Left ventricle myocardium inferior (tissue), 1 donor: ENCODE results near the gene PDF. TPM values are rescaled to one million over a fixed set of nuclear protein-coding genes. Genes with fewer than 3 reads are reported as not detected.
"Not testable (repeated sequence)": the region's sequence is repeated elsewhere in the genome, so short reads cannot be mapped to it uniquely, and the experiment has no call there.

Experiments used
- DNase-seq: peaks from one replicate; pipeline ENCODE4 v3.0.0-alpha.2; 2020
- H3K27ac ChIP-seq: fragments of 200-600 bp; replicated peaks from 2 replicates; pipeline ENCODE4 v1.8.0; 2021
- H3K27me3 ChIP-seq: fragments of 200-600 bp; 2 replicates; pipeline ENCODE4 v1.8.0; 2021; ENCODE audit warnings: low read depth
- H3K36me3 ChIP-seq: fragments of 200-600 bp; 2 replicates; pipeline ENCODE4 v1.8.0; 2021
- H3K4me1 ChIP-seq: fragments of 200-600 bp; 2 replicates; pipeline ENCODE4 v1.8.0; 2021
- H3K4me3 ChIP-seq: fragments of 200-600 bp; 2 replicates; pipeline ENCODE4 v1.8.0; 2021; ENCODE audit warnings: mild to moderate bottlenecking, moderate library complexity
- H3K9me3 ChIP-seq: fragments of 200-600 bp; replicated peaks from 2 replicates; pipeline ENCODE4 v1.8.0; 2021
- intact Hi-C: fragments of 100-400 bp; cut with micrococcal nuclease; formaldehyde crosslinking; loops from one replicate; pipeline ENCODE4 v1.11.0; 2022
- total RNA-seq: library from RNA; stranded (reverse); fragmentation: NEBNext Ultra II Directional; extraction: Animal tissue kit (Norgen Biotek cat#: 25700); gene quantifications from one replicate; pipeline ENCODE4 v1.2.1, GENCODE V29; 2021
- TF ChIP-seq, protein P1 (sequence below): fragments of 200-600 bp; IDR thresholded peaks from 2 replicates; pipeline ENCODE4 v1.8.0; 2021; ENCODE audit warnings: antibody characterized with exemption, mild to moderate bottlenecking, borderline replicate concordance
- donor health status: DM: no; HTN: yes; CAD: no; lungs with severe emphysema.

The PDF gene
- total RNA-seq, 1 donor from 2014 or later, result 6.0 TPM

DNA sequence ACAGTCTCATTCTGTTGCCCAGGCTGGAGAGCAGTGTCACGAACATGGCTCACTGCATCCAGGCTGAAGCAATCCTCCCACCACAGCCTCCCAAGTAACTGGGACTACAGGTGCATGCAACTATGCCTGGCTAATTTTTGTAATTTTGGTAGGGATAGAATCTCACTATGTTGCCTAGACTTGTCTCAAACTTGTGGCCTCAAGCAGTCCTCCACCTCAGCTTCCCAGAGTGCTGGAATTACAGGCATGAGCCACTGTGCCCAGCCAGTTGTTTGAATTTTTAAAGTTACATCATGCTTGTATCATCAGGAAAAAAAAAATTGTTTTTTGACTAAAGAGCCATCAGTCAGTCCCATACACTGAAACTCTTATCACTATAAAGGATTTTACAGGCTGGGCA, 36.3 kb downstream of the PDF start:
- Histone ChIP-seq H3K36me3 (no peaks in the 10 kb centered on the region), H3K27me3 (no peaks in the 10 kb centered on the region), H3K9me3 (no peaks in the 10 kb centered on the region), H3K4me3 (no peak overlapping the region), H3K4me1 (no peaks in the 10 kb centered on the region), H3K27ac (no peak overlapping the region)
- intact Hi-C loops, result no loop called here
- TF ChIP-seq, protein P1, sequence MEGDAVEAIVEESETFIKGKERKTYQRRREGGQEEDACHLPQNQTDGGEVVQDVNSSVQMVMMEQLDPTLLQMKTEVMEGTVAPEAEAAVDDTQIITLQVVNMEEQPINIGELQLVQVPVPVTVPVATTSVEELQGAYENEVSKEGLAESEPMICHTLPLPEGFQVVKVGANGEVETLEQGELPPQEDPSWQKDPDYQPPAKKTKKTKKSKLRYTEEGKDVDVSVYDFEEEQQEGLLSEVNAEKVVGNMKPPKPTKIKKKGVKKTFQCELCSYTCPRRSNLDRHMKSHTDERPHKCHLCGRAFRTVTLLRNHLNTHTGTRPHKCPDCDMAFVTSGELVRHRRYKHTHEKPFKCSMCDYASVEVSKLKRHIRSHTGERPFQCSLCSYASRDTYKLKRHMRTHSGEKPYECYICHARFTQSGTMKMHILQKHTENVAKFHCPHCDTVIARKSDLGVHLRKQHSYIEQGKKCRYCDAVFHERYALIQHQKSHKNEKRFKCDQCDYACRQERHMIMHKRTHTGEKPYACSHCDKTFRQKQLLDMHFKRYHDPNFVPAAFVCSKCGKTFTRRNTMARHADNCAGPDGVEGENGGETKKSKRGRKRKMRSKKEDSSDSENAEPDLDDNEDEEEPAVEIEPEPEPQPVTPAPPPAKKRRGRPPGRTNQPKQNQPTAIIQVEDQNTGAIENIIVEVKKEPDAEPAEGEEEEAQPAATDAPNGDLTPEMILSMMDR, result no peak
- no peak for DNase-seq

DNA sequence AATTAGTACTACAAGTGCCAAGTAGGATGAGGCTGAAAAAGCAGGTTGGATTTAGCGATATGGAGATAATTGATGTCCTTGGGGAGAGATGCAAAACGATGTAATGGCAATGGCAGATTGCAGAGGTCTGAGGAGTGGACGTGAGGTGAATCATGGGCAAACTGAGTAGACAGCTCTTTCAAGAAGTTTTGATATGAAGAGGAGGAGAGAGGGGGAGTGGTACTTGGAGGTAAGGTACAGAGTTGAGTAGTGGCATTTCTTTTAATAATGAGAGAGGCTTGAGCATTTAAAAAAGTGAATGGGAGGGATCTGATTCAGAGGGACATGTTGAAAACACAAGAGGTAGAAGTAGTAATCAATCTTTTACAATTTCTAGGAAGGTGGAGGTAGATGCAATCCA, 37.0 kb downstream of the PDF start:
- no peak for DNase-seq
- Histone ChIP-seq H3K4me1 (no peaks in the 10 kb centered on the region), H3K9me3 (no peaks in the 10 kb centered on the region), H3K4me3 (no peak overlapping the region), H3K27me3 (no peaks in the 10 kb centered on the region), H3K36me3 (no peaks in the 10 kb centered on the region), H3K27ac (no peak overlapping the region)
- intact Hi-C loops, result no loop called here
- TF ChIP-seq, protein P1, result no peak

DNA sequence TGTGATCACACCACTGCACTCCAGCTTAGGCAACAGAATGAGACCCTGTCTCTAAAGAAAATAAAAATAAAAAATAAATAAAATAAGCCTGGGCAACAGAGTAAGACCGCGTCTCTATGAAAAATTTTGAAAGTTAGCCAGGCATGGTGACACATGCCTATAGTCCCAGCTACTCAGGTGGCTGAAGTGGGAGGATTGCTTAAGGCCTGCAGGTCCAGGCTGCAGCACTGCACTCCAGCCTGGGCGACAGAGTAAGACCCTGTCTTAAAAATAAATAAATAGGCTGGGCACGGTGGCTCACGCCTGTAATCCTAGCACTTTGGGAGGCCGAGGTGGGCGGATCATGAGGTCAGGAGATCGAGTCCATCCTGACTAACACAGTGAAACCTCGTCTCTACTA, 38.7 kb downstream of the PDF start:
- intact Hi-C loops, H3K36me3 ChIP-seq, H3K27me3 ChIP-seq, H3K4me3 ChIP-seq, DNase-seq, H3K27ac ChIP-seq, H3K9me3 ChIP-seq: not testable (repeated sequence)
- H3K4me1 ChIP-seq, result peaks cover 13% of the 10 kb centered on the region

DNA sequence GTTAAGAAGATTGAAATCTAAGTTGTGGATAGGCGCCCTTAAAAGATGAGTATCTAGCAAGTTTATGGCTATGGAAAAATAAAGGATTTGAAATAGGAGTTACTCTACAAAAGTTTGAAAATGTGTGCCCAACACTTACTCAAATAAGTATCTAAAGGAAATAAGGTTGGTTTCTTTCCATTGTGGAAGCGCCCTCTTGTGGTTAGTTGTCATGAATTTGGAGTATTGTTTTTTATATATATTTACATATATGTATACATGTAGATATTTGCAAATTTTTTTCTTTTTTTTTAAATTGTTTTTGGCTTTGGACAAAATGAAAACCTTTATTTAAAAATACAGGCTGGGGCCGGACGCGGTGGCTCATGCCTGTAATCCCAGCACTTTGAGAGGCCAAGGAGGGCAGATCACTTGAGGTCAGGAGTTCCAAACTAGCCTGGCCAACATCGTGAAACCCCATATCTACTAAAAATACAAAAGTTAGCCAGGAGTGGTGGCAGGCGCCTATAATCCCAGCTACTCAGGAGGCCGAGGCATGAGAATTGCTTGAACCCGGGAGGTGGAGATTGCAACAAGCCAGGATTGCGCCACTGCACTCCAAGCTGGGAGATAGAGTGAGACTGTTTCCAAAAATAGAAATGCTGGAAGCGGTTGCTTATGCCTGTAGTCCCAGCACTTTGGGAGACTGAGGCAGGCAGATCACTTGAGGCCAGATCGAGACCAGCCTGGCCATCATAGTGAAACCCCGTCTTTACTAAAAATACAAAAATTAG, 43.3 kb downstream of the PDF start:
- no peaks in the 10 kb centered on the region for H3K27me3 ChIP-seq
- peaks cover 13% of the 10 kb centered on the region for H3K36me3 ChIP-seq
- TF ChIP-seq, protein P1, result peak; percentile 77
- intact Hi-C loops, result loop anchor here (2.0 kb wide), 1 partner anchor 136 kb away; no protein-coding TSS in a partner anchor
- no peaks in the 10 kb centered on the region for H3K9me3 ChIP-seq
- no peak overlapping the region for H3K4me3 ChIP-seq
- DNase-seq, result peak; percentile 62
- peaks cover 19% of the 10 kb centered on the region for H3K4me1 ChIP-seq
- H3K27ac ChIP-seq, result peak overlapping the region; percentile 32

DNA sequence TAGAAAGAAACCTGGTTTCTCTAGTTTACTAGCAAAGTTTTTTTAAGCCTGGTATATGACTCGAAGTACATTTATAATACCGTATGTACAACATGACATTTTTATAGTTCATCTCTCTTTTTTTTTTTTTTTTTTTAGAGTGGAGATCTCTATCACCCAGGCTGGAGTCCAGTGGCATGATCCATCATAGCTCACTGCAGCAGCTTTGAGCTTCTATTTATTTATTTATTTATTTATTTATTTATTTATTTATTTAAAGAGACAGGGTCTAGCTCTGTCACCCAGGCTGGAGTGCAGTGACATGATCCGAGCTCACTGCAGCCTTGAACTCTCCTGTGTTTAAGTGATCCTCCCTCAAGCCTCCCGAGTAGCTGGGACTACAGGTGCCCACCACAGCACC, 45.1 kb downstream of the PDF start:
- peaks cover 13% of the 10 kb centered on the region for H3K36me3 ChIP-seq
- peaks cover 19% of the 10 kb centered on the region for H3K4me1 ChIP-seq
- intact Hi-C loops, result no loop called here
- DNase-seq, result no peak
- H3K27ac ChIP-seq, result no peak overlapping the region
- H3K9me3 ChIP-seq, result no peaks in the 10 kb centered on the region
- H3K4me3 ChIP-seq, result no peak overlapping the region
- TF ChIP-seq, protein P1, result no peak
- no peaks in the 10 kb centered on the region for H3K27me3 ChIP-seq

DNA sequence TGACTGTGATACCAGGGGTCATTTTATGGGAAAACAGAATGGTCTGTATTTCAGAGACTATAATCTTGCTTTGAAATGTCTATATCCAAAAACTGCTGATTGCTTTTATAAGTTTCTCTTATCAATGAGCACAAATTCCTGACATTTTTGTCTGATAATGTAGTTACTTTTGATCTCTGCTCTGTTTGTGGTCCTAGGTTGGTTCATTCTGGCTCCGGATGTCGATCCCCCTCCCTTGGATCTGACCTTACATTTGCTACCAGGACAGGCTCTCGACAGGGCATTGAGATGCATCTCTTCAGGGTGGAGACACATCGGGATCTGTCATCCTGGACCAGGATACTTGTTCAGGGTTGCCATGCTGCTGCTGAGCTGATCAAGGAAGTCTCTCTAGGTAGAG, 46.5 kb downstream of the PDF start:
- intact Hi-C loops, result no loop called here
- TF ChIP-seq, protein P1, result no peak
- Histone ChIP-seq H3K4me3 (no peak overlapping the region), H3K4me1 (peaks cover 19% of the 10 kb centered on the region), H3K9me3 (no peaks in the 10 kb centered on the region), H3K36me3 (peaks cover 13% of the 10 kb centered on the region), H3K27ac (no peak overlapping the region), H3K27me3 (no peaks in the 10 kb centered on the region)
- DNase-seq, result no peak
